ENCODE results near the gene SENP6.
"Not testable (repeated sequence)": the region's sequence is repeated elsewhere in the genome, so short reads cannot be mapped to it uniquely, and the experiment has no call there.

Gene SENP6

GRCh38 chr6:75601304-75602245, at the start of gene SENP6:
TSS of gene SENP6 (plus strand) at chr6:75601880. CDS start at chr6:75602525, 645 bp downstream.
- peak; percentile 52 for DNase-seq

- DNase-seq = no peak
Measured at GRCh38 chr6:75556240-75556639, 45.4 kb upstream of the SENP6 start.

GRCh38 chr6:75557068-75557467, 44.6 kb upstream of the SENP6 start:
- no peak for DNase-seq

- DNase-seq = no peak
Measured at GRCh38 chr6:75563032-75563431, 38.6 kb upstream of the SENP6 start.

- no peak for DNase-seq
Measured at GRCh38 chr6:75566137-75566767, 35.4 kb upstream of the SENP6 start.

GRCh38 chr6:75568100-75568499, 33.6 kb upstream of the SENP6 start:
- DNase-seq = no peak

GRCh38 chr6:75568965-75569364, 32.7 kb upstream of the SENP6 start:
- no peak for DNase-seq

GRCh38 chr6:75570671-75571070, 31.0 kb upstream of the SENP6 start:
- not testable (repeated sequence) for DNase-seq

GRCh38 chr6:75572072-75572471, 29.6 kb upstream of the SENP6 start:
- no peak for DNase-seq

- DNase-seq = no peak
Measured at GRCh38 chr6:75579951-75580350, 21.7 kb upstream of the SENP6 start.

GRCh38 chr6:75581231-75581630, 20.4 kb upstream of the SENP6 start:
- no peak for DNase-seq

- DNase-seq = not testable (repeated sequence)
Measured at GRCh38 chr6:75584552-75584951, 17.1 kb upstream of the SENP6 start.

- DNase-seq = no peak
Measured at GRCh38 chr6:75588948-75589347, 12.7 kb upstream of the SENP6 start.

- DNase-seq = no peak
Measured at GRCh38 chr6:75590370-75590769, 11.3 kb upstream of the SENP6 start.

- not testable (repeated sequence) for DNase-seq
Measured at GRCh38 chr6:75596380-75596779, 5.3 kb upstream of the SENP6 start.

GRCh38 chr6:75600768-75601167, 912 bp upstream of the SENP6 start:
- no peak for DNase-seq

GRCh38 chr6:75602246-75603105, 796 bp downstream of the SENP6 start:
- no peak for DNase-seq

- no peak for DNase-seq
Measured at GRCh38 chr6:75603106-75603420, 1.4 kb downstream of the SENP6 start.

GRCh38 chr6:75604294-75604693, 2.6 kb downstream of the SENP6 start:
- DNase-seq = no peak

GRCh38 chr6:75605635-75606034, 4.0 kb downstream of the SENP6 start:
- DNase-seq = no peak

- no peak for DNase-seq
Measured at GRCh38 chr6:75608304-75608703, 6.6 kb downstream of the SENP6 start.

- DNase-seq = peak; percentile 83
Measured at GRCh38 chr6:75608956-75609533, 7.4 kb downstream of the SENP6 start.
